ENCODE results near the gene SELENOK. TPM values are rescaled to one million over a fixed set of nuclear protein-coding genes. Genes with fewer than 3 reads are reported as not detected.
"Not testable (repeated sequence)": the region's sequence is repeated elsewhere in the genome, so short reads cannot be mapped to it uniquely, and the experiment has no call there.

Gene SELENOK
- total RNA-seq (100 to 1,000 TPM in 1 of 2 donors, 10 to 100 TPM in 1; 63.4 to 118 TPM), polyA plus RNA-seq (ENCODE audit: insufficient read length in 2 of 2) (100 to 1,000 TPM in 1 of 2 donors, 10 to 100 TPM in 1; 94.6 to 107 TPM)
- long read RNA-seq, donor 1, transcript SELENOK-204 (5 exons, 1,633 nt) = major isoform, 104 of 129 reads
- long read RNA-seq, donor 1, partial matches to known transcripts = 18 of 129 reads
- long read RNA-seq, donor 1, other reads (novel, unspliced or antisense) = 0 of 129 reads
- long read RNA-seq, donor 2, transcript SELENOK-204 (5 exons, 1,633 nt) = major isoform, 46 of 52 reads
- long read RNA-seq, donor 2, partial matches to known transcripts = 5 of 52 reads
- long read RNA-seq, donor 2, other reads (novel, unspliced or antisense) = 0 of 52 reads
- long read RNA-seq, donor 3, transcript SELENOK-204 (5 exons, 1,633 nt) = major isoform, 36 of 39 reads
- long read RNA-seq, donor 3, partial matches to known transcripts = 0 of 39 reads
- long read RNA-seq, donor 3, other reads (novel, unspliced or antisense) = 0 of 39 reads
- long read RNA-seq, donor 4, transcript SELENOK-204 (5 exons, 1,633 nt) = major isoform, 86 of 114 reads
- long read RNA-seq, donor 4, partial matches to known transcripts = 23 of 114 reads
- long read RNA-seq, donor 4, other reads (novel, unspliced or antisense) = 0 of 114 reads

- H3K36me3 ChIP-seq (ENCODE audit: control insufficient read depth, insufficient read depth, low read length) = peaks cover 5% of the 10 kb centered on the region
- no peaks in the 10 kb centered on the region for H3K4me1 ChIP-seq (ENCODE audit: control insufficient read depth, insufficient read depth, low read length)
- WGBS (ENCODE audit: insufficient coverage) = 0% methylated on average over 69 of the region's 73 CpGs
- no peaks in the 10 kb centered on the region for H3K9me3 ChIP-seq (ENCODE audit: control insufficient read depth, insufficient read depth, low read length)
- H3K4me3 ChIP-seq (ENCODE audit: low read depth, low read length) = peak within 1 kb of the TSS; percentile 74
- peak; percentile 97 to 100 (median 99) for DNase-seq (ENCODE audit: low read depth in 4 of 6, low spot score in 6 of 6)
- H3K27ac ChIP-seq (ENCODE audit: low read depth, low read length) = peak within 1 kb of the TSS; percentile 95
- peaks cover 3% of the 10 kb centered on the region for H3K27me3 ChIP-seq (ENCODE audit: control insufficient read depth, insufficient read depth, low read length)
Observed at GRCh38 chr3:53891497-53892285, at the start of gene SELENOK. Gene SELENOK (minus strand): TSS chr3:53891859.

- Histone ChIP-seq H3K36me3 (ENCODE audit: control insufficient read depth, insufficient read depth, low read length) (no peaks in the 10 kb centered on the region), H3K4me3 (ENCODE audit: low read depth, low read length) (no peak overlapping the region), H3K9me3 (ENCODE audit: control insufficient read depth, insufficient read depth, low read length) (no peaks in the 10 kb centered on the region), H3K27me3 (ENCODE audit: control insufficient read depth, insufficient read depth, low read length) (no peaks in the 10 kb centered on the region), H3K4me1 (ENCODE audit: control insufficient read depth, insufficient read depth, low read length) (no peaks in the 10 kb centered on the region), H3K27ac (ENCODE audit: low read depth, low read length) (no peak overlapping the region)
- 87% methylated on average over 3 of the region's 6 CpGs for WGBS (ENCODE audit: insufficient coverage)
- no peak for DNase-seq (ENCODE audit: low read depth in 4 of 6, low spot score in 6 of 6)
Observed at GRCh38 chr3:53941184-53941583, 49.5 kb upstream of the SELENOK start.

DNA sequence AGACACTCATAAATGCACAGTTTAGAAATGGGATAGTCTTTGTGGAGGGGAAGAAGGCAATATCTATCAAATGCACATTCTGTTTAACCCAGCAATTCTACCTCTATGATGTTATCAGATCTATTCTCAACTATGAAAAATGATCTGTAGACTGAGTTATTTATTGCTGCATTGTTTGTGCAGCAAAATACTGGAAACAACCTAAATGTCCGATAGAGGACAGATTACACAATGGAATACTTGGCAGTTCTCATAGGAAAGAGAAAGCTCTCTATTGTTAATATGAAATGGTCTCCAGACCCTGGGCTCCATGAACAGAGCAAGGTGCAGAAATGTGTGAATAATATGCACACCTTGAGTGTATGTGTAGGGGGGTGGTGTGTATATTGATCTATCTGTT, 49.0 kb upstream of the SELENOK start:
- Histone ChIP-seq H3K9me3 (ENCODE audit: control insufficient read depth, insufficient read depth, low read length) (no peaks in the 10 kb centered on the region), H3K4me3 (ENCODE audit: low read depth, low read length) (no peak overlapping the region), H3K36me3 (ENCODE audit: control insufficient read depth, insufficient read depth, low read length) (no peaks in the 10 kb centered on the region), H3K27ac (ENCODE audit: low read depth, low read length) (no peak overlapping the region), H3K4me1 (ENCODE audit: control insufficient read depth, insufficient read depth, low read length) (no peaks in the 10 kb centered on the region), H3K27me3 (ENCODE audit: control insufficient read depth, insufficient read depth, low read length) (no peaks in the 10 kb centered on the region)
- DNase-seq (ENCODE audit: low read depth in 4 of 6, low spot score in 6 of 6) = no peak
- WGBS (ENCODE audit: insufficient coverage) = 33% methylated on average over 1 of the region's 1 CpG

- Histone ChIP-seq H3K9me3 (ENCODE audit: control insufficient read depth, insufficient read depth, low read length) (peaks cover 1% of the 10 kb centered on the region), H3K27me3 (ENCODE audit: control insufficient read depth, insufficient read depth, low read length) (no peaks in the 10 kb centered on the region), H3K36me3 (ENCODE audit: control insufficient read depth, insufficient read depth, low read length) (no peaks in the 10 kb centered on the region), H3K4me3 (ENCODE audit: low read depth, low read length) (no peak overlapping the region), H3K27ac (ENCODE audit: low read depth, low read length) (no peak overlapping the region), H3K4me1 (ENCODE audit: control insufficient read depth, insufficient read depth, low read length) (no peaks in the 10 kb centered on the region)
- WGBS (ENCODE audit: insufficient coverage) = no CpG with 5 or more reads among the region's 1 CpG
- DNase-seq (ENCODE audit: low read depth in 4 of 6, low spot score in 6 of 6) = no peak
Observed at GRCh38 chr3:53939813-53940212, 48.2 kb upstream of the SELENOK start.

DNA sequence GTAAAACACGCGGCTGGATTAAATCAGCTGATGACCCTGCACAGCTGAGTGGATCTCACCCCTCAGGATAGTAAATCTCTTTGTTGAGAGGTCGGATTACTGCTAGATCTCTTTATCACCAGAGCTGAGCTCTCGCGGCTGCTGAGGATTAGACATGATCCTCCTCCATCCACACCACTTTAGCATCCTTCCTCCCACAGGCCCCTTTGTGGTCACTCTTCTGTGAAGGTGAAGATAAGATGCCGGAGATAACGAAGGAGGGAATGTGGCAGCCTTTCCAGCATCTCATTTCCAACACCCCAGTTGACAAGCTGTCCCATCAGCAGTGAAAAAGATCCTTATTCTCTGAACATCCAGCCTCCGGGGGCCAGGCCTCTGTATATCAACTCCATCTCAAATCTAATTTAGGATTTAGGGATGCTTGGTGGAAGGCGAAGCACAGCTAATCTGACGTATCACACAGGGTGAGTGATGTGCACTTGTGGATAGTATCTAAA, 47.5 kb upstream of the SELENOK start:
- no CpG with 5 or more reads among the region's 10 CpGs for WGBS (ENCODE audit: insufficient coverage)
- no peaks in the 10 kb centered on the region for H3K36me3 ChIP-seq (ENCODE audit: control insufficient read depth, insufficient read depth, low read length)
- DNase-seq (ENCODE audit: low read depth in 4 of 6, low spot score in 6 of 6) = peak in 1 of 6 donors; percentile 45
- H3K4me1 ChIP-seq (ENCODE audit: control insufficient read depth, insufficient read depth, low read length) = no peaks in the 10 kb centered on the region
- H3K27me3 ChIP-seq (ENCODE audit: control insufficient read depth, insufficient read depth, low read length) = no peaks in the 10 kb centered on the region
- no peak overlapping the region for H3K4me3 ChIP-seq (ENCODE audit: low read depth, low read length)
- H3K9me3 ChIP-seq (ENCODE audit: control insufficient read depth, insufficient read depth, low read length) = peaks cover 1% of the 10 kb centered on the region
- H3K27ac ChIP-seq (ENCODE audit: low read depth, low read length) = no peak overlapping the region

- peaks cover 1% of the 10 kb centered on the region for H3K9me3 ChIP-seq (ENCODE audit: control insufficient read depth, insufficient read depth, low read length)
- no peaks in the 10 kb centered on the region for H3K27me3 ChIP-seq (ENCODE audit: control insufficient read depth, insufficient read depth, low read length)
- H3K36me3 ChIP-seq (ENCODE audit: control insufficient read depth, insufficient read depth, low read length) = no peaks in the 10 kb centered on the region
- no peak overlapping the region for H3K27ac ChIP-seq (ENCODE audit: low read depth, low read length)
- H3K4me1 ChIP-seq (ENCODE audit: control insufficient read depth, insufficient read depth, low read length) = no peaks in the 10 kb centered on the region
- H3K4me3 ChIP-seq (ENCODE audit: low read depth, low read length) = no peak overlapping the region
- DNase-seq (ENCODE audit: low read depth in 4 of 6, low spot score in 6 of 6) = peak in 5 of 6 donors; percentile 45 to 93 (median 63)
- no CpG with 5 or more reads among the region's 2 CpGs for WGBS (ENCODE audit: insufficient coverage)
Observed at GRCh38 chr3:53938645-53939044, 47.0 kb upstream of the SELENOK start.

DNA sequence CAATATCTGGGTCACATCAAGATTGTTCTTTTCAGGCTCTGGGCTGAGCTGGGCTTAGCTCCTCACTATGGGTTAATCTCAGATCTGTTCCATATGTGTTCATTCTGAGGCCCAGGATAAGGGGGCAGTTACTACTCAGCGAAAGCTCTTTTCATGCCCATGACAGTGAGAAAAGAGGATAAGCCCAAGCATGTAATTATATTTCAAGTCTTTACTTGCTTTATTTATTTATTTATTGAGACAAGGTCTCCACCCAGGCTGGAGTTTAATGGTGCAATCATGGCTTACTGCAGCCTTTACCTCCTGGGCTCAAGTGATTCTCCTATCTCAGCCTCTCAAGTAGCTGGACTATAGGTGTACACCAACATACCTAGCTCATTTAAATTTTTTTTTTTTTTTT, 44.7 kb upstream of the SELENOK start:
- H3K9me3 ChIP-seq (ENCODE audit: control insufficient read depth, insufficient read depth, low read length) = peaks cover 1% of the 10 kb centered on the region

DNA sequence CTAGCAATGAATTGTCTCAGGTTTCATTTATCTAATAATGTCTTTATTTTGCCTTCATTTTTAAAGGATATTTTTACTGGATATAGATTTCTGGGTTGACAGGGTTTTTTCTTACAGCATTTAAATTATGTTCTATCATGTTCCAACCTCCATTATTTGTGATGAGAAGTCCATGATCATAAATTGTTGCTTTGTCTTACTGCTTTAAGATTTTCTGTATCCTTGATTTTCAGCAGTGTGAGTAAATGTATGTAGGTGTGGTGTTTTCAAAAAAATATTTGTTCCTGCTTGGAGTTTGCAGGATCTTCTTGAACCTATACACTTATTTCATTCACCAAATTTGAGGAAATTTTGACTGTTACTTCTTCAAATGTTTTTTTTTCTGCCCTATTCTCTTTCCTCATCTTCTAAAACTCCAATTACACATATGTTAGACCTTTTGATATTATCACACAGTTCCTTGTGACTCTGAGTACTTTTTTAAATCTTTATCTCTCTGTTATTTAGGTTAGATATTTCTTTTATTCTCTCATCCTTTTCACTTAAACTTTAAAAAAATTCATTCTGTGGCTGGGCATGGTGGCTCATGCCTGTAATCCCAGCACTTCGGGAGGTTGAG, 43.7 kb upstream of the SELENOK start:
- H3K27ac ChIP-seq (ENCODE audit: low read depth, low read length) = no peak overlapping the region
- no CpG with 5 or more reads among the region's 1 CpG for WGBS (ENCODE audit: insufficient coverage)
- peaks cover 1% of the 10 kb centered on the region for H3K9me3 ChIP-seq (ENCODE audit: control insufficient read depth, insufficient read depth, low read length)
- no peaks in the 10 kb centered on the region for H3K4me1 ChIP-seq (ENCODE audit: control insufficient read depth, insufficient read depth, low read length)
- H3K36me3 ChIP-seq (ENCODE audit: control insufficient read depth, insufficient read depth, low read length) = no peaks in the 10 kb centered on the region
- no peak overlapping the region for H3K4me3 ChIP-seq (ENCODE audit: low read depth, low read length)
- no peaks in the 10 kb centered on the region for H3K27me3 ChIP-seq (ENCODE audit: control insufficient read depth, insufficient read depth, low read length)
- no peak for DNase-seq (ENCODE audit: low read depth in 4 of 6, low spot score in 6 of 6)

More for the DNA sequence above, 44.7 kb upstream of the SELENOK start:
- no peaks in the 10 kb centered on the region for H3K27me3 ChIP-seq (ENCODE audit: control insufficient read depth, insufficient read depth, low read length)
- H3K4me1 ChIP-seq (ENCODE audit: control insufficient read depth, insufficient read depth, low read length) = no peaks in the 10 kb centered on the region
- no peak overlapping the region for H3K4me3 ChIP-seq (ENCODE audit: low read depth, low read length)
- no CpG with 5 or more reads among the region's 1 CpG for WGBS (ENCODE audit: insufficient coverage)
- no peak for DNase-seq (ENCODE audit: low read depth in 4 of 6, low spot score in 6 of 6)
- no peaks in the 10 kb centered on the region for H3K36me3 ChIP-seq (ENCODE audit: control insufficient read depth, insufficient read depth, low read length)
- no peak overlapping the region for H3K27ac ChIP-seq (ENCODE audit: low read depth, low read length)

DNA sequence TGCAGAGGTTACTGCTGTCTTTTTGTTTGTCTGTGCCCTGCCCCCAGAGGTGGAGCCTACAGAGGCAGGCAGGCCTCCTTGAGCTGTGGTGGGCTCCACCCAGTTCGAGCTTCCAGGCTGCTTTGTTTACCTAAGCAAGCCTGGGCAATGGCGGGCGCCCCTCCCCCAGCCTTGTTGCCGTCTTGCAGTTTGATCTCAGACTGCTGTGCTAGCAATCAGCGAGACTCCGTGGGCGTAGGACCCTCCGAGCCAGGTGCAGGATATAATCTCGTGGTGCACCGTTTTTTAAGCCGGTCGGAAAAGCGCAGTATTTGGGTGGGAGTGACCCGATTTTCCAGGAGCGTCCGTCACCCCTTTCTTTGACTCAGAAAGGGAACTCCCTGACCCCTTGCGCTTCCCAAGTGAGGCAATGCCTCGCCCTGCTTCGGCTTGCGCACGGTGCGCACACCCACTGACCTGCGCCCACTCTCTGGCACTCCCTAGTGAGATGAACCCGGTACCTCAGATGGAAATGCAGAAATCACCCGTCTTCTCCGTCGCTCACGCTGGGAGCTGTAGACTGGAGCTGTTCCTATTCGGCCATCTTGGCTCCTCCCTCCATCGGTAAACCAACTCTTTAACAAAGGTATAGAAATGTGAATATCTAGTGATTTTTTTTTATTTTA, 35.7 kb upstream of the SELENOK start:
- H3K27ac ChIP-seq (ENCODE audit: low read depth, low read length); DNase-seq (ENCODE audit: low read depth in 4 of 6, low spot score in 6 of 6); H3K9me3 ChIP-seq (ENCODE audit: control insufficient read depth, insufficient read depth, low read length); H3K36me3 ChIP-seq (ENCODE audit: control insufficient read depth, insufficient read depth, low read length); H3K27me3 ChIP-seq (ENCODE audit: control insufficient read depth, insufficient read depth, low read length); H3K4me1 ChIP-seq (ENCODE audit: control insufficient read depth, insufficient read depth, low read length); H3K4me3 ChIP-seq (ENCODE audit: low read depth, low read length): not testable (repeated sequence)
- WGBS (ENCODE audit: insufficient coverage) = 94% methylated on average over 9 of the region's 30 CpGs
